H1 (cell line): ENCODE results near the gene L1TD1. TPM values are rescaled to one million over a fixed set of nuclear protein-coding genes. Genes with fewer than 3 reads are reported as not detected.
A peak's percentile ranks its signal among the peaks of the same experiment; 100 is the strongest.

Experiments used
- CEBPB ChIP-seq: IDR thresholded peaks from 2 replicates; pipeline ENCODE4 v1.6.1; 2012; ENCODE audit warnings: low read depth, low read length
- CHD7 ChIP-seq: fragments of 300-600 bp; sonication (generic); IDR thresholded peaks from 2 replicates; pipeline ENCODE4 v1.7.1; 2012; ENCODE audit warnings: low read length, moderate library complexity, mild to moderate bottlenecking, inconsistent platforms; ENCODE audit not compliant: insufficient replicate concordance
- EGR1 ChIP-seq: IDR thresholded peaks from 2 replicates; pipeline ENCODE4 v1.6.1; 2011; ENCODE audit warnings: low read depth, low read length, borderline replicate concordance
- RNF2 ChIP-seq: fragments of 200-900, 300-1000 bp; sonication (generic); IDR thresholded peaks from 2 replicates; pipeline ENCODE4 v1.7.1; 2016; ENCODE audit warnings: borderline replicate concordance, low read depth, mild to moderate bottlenecking, antibody characterized with exemption, low read length; ENCODE audit not compliant: poor library complexity, severe bottlenecking; ENCODE audit errors: missing control alignments
- RXRA ChIP-seq: IDR thresholded peaks from 2 replicates; pipeline ENCODE4 v1.6.1; 2011; ENCODE audit warnings: low read depth, mild to moderate bottlenecking, low read length, moderate library complexity; ENCODE audit not compliant: insufficient read depth
- SIN3A ChIP-seq, 2 experiments: IDR thresholded peaks in 1 of 2; conservative IDR thresholded peaks in 1 of 2; 2 replicates each; pipeline ENCODE4 v1.6.1; 2011 to 2012; ENCODE audit warnings: low read length in 2 of 2, improper control_type of control experiment in 1 of 2, low read depth in 1 of 2, mild to moderate bottlenecking in 1 of 2
- SIRT6 ChIP-seq: IDR thresholded peaks from one replicate; pipeline ENCODE4 v1.7.1; 2012; ENCODE audit warnings: low read length, inconsistent platforms
- SP1 ChIP-seq: IDR thresholded peaks from 2 replicates; pipeline ENCODE4 v1.6.1; 2011; ENCODE audit warnings: low read depth, low read length
- TAF1 ChIP-seq: IDR thresholded peaks from 2 replicates; pipeline ENCODE4 v1.6.1; 2011; ENCODE audit warnings: mild to moderate bottlenecking, low read depth, low read length
- polyA plus RNA-seq, 7 experiments: library from polyadenylated mRNA; depleted of rRNA in 3 of 7; stranded (reverse) in 5 of 7; unstranded in 2 of 7; fragments of >200 nt in 5 of 7; fragments of 200-250 nt in 2 of 7; gene quantifications; 1 replicate in 5 of 7; 2 replicates in 1 of 7; 4 replicates in 1 of 7; pipeline versions ENCODE4 v1.2.1 to v1.2.3, GENCODE V29; 2011 to 2013; ENCODE audit warnings: missing spikeins in 2 of 7, mixed read lengths in 2 of 7
- total RNA-seq: library from RNA; stranded (reverse); fragmentation: NEBNext Ultra II Directional; extraction: Animal tissue kit (Norgen Biotek cat#: 25700); gene quantifications from 2 replicates; pipeline ENCODE4 v1.2.1, GENCODE V29; 2021

The L1TD1 gene
- total and polyA plus RNA-seq, 2 of the 8 experiments (the other 6 are each of a cell fraction or from before 2014, with no cell fraction given) = 35.3 to 441 TPM

DNA sequence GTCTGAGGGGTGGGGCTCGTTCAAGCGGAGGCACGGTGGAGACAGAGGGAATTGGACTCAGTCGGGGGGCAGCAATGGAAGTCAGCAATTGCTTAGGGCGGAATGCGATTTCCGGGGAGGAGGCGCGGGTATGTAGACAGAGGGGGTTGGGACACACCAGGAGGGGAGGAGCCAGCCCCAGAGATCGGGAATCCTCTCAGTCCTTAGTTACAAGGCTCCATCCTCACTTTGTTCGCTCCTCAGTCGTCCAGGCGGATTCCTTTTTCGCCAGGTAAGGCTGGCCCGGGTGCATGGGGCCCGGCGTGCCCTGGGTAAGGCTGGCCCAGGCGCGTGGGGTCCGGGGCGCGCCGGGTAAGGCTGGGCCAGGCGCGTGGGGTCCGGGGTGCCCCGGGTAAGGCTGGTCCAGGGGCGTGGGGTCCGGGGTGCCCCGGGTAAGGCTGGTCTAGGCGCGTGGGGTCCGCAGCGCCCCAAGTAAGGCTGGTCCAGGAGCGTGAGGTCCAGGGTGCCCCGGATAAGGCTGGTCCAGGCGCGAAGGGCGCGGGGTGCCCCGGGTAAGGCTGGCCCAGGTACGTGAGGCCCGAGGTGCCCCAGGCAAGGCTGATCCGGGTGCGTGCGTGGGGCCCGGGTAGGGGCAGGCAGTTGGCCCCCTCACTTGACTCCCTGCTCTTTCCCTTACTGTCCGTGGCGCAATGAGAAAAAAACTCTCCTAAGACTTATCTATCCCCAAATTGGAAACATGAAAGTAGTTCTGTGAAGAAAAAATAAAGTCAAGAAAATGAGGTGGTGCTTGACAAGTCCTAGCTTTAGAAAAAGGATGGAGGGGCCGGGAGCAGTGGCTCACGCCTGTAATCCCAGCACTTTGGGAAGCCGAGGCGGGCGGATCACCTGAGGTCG, at the start of gene L1TD1 (continued):
- TF ChIP-seq CHD7 (peak; percentile 6), SP1 (peak; percentile 72; the same call in 1 of the 2 replicates), RNF2 (no peak), SIRT6 (no peak), TAF1 (peak; percentile 96), EGR1 (0 out of 2 replicates have a peak, but pooled peaks have one; percentile 13), RXRA (no peak), CEBPB (0 out of 2 replicates have a peak, but pooled peaks have one; percentile 18), SIN3A (conservative IDR thresholded peaks at IDR 0.05 in 1 of 2, IDR thresholded peaks at IDR 0.05 in 1 of 2; ENCODE audit: low read depth in 1 of 2, low read length in 2 of 2) (0 out of 4 replicates have a peak, but pooled peaks of 1 of the 2 experiments have one; percentile 39)
